Measurements from ENCODE around the gene SUSD5. TPM values are rescaled to one million over a fixed set of nuclear protein-coding genes. Genes with fewer than 3 reads are reported as not detected.

The SUSD5 gene
- not detected for total RNA-seq

DNA sequence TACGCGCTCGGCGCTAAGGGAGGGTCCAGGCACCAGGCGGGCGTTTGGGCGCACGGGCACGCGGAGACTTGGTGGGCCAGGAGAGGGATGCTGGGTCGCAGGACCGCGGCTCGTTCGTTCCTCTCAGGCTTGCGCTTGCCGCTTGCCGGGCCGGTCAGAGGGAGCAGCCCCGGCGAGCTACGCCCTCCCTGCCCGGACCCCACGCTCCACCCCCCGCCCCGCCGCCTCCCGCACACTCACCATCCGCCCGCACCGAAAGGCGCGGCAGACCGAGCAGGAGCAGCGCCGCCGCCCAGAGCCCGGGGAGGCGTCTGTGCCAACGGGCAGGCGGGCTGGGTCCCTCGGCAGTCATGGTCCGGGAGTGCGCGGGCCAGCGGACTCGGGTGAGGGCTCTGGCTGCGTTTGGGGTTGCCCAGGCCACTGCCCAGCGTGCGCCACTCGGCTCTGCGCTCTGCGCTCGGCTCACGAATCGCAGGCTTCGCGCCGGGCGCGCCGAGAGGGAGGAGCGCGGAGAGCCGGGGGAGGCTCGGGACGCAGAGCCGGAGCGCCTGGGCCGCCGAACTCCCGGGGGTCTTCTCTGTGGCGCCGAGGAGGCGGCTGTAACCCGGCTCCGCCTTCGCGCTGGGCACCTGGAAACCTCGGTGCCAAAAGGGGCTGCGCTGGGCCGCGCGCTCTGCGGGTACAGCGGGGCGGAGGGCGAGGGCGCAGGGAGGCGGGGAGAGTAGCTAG lies at the start of gene SUSD5:
SUSD5 (minus strand) TSS at position 365 of the 729 bp plus-strand sequence; CDS start at position 352, 13 bp downstream.
- peaks cover 34% of the 10 kb centered on the region for H3K27me3 Mint-ChIP-seq
- peaks cover 4% of the 10 kb centered on the region for H3K4me1 Mint-ChIP-seq (ENCODE audit: low read depth)
- intact Hi-C loops (cut with micrococcal nuclease) = no loop called here
- no peaks in the 10 kb centered on the region for H3K9me3 Mint-ChIP-seq
- H3K36me3 Mint-ChIP-seq (ENCODE audit: low read depth) = no peaks in the 10 kb centered on the region
- ChIA-PET POLR2A (no interaction called here), CTCF (interaction anchor here (1.1 to 1.5 kb wide), 2 partner anchors 87 to 154 kb away, joined by 3 to 4 read pairs; no protein-coding TSS in a partner anchor)
- TF ChIP-seq, protein P1, sequence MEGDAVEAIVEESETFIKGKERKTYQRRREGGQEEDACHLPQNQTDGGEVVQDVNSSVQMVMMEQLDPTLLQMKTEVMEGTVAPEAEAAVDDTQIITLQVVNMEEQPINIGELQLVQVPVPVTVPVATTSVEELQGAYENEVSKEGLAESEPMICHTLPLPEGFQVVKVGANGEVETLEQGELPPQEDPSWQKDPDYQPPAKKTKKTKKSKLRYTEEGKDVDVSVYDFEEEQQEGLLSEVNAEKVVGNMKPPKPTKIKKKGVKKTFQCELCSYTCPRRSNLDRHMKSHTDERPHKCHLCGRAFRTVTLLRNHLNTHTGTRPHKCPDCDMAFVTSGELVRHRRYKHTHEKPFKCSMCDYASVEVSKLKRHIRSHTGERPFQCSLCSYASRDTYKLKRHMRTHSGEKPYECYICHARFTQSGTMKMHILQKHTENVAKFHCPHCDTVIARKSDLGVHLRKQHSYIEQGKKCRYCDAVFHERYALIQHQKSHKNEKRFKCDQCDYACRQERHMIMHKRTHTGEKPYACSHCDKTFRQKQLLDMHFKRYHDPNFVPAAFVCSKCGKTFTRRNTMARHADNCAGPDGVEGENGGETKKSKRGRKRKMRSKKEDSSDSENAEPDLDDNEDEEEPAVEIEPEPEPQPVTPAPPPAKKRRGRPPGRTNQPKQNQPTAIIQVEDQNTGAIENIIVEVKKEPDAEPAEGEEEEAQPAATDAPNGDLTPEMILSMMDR (IDR thresholded peaks at IDR 0.05) = no peak
- no peak within 1 kb of the TSS for H3K27ac Mint-ChIP-seq
- ATAC-seq (no peak), DNase-seq (no peak)
- H3K4me3 Mint-ChIP-seq = no peak within 1 kb of the TSS

- Mint-ChIP-seq H3K36me3 (ENCODE audit: low read depth) (no peaks in the 10 kb centered on the region), H3K4me3 (no peak overlapping the region), H3K27ac (no peak overlapping the region), H3K9me3 (no peaks in the 10 kb centered on the region), H3K27me3 (peaks cover 6% of the 10 kb centered on the region), H3K4me1 (ENCODE audit: low read depth) (no peaks in the 10 kb centered on the region)
- CTCF ChIA-PET = no interaction called here
- ATAC-seq (no peak), DNase-seq (no peak)
- POLR2A ChIA-PET = no interaction called here
- intact Hi-C loops (cut with micrococcal nuclease) = no loop called here
- TF ChIP-seq, protein P1 (IDR thresholded peaks at IDR 0.05) = no peak
Observed at GRCh38 chr3:33260104-33260503, 41.5 kb upstream of the SUSD5 start.

GRCh38 chr3:33256249-33256648 lies 37.6 kb upstream of the SUSD5 start:
- H3K4me3 Mint-ChIP-seq = no peak overlapping the region
- CTCF ChIA-PET = interaction anchor here (1.1 kb wide), 1 partner anchor 125 kb away, joined by 3 read pairs; no protein-coding TSS in a partner anchor
- no peaks in the 10 kb centered on the region for H3K4me1 Mint-ChIP-seq (ENCODE audit: low read depth)
- ATAC-seq (no peak), DNase-seq (no peak)
- intact Hi-C loops (cut with micrococcal nuclease) = no loop called here
- no peaks in the 10 kb centered on the region for H3K36me3 Mint-ChIP-seq (ENCODE audit: low read depth)
- TF ChIP-seq, protein P1 (IDR thresholded peaks at IDR 0.05) = no peak
- no peaks in the 10 kb centered on the region for H3K9me3 Mint-ChIP-seq
- peaks cover 13% of the 10 kb centered on the region for H3K27me3 Mint-ChIP-seq
- no peak overlapping the region for H3K27ac Mint-ChIP-seq
- POLR2A ChIA-PET = no interaction called here

GRCh38 chr3:33250712-33251111 lies 32.1 kb upstream of the SUSD5 start:
- no peak for DNase-seq
- TF ChIP-seq, protein P1 (IDR thresholded peaks at IDR 0.05) = no peak
- peaks cover 24% of the 10 kb centered on the region for H3K27me3 Mint-ChIP-seq
- H3K9me3 Mint-ChIP-seq = no peaks in the 10 kb centered on the region
- no peak for ATAC-seq
- H3K4me1 Mint-ChIP-seq (ENCODE audit: low read depth) = no peaks in the 10 kb centered on the region
- POLR2A ChIA-PET = no interaction called here
- CTCF ChIA-PET = interaction anchor here (0.9 to 1.6 kb wide), 3 partner anchors 16 to 119 kb away, joined by 3 to 4 read pairs (median 4); no protein-coding TSS in a partner anchor
- intact Hi-C loops (cut with micrococcal nuclease) = no loop called here
- H3K36me3 Mint-ChIP-seq (ENCODE audit: low read depth) = no peaks in the 10 kb centered on the region
- no peak overlapping the region for H3K4me3 Mint-ChIP-seq
- no peak overlapping the region for H3K27ac Mint-ChIP-seq

GRCh38 chr3:33246786-33247185 lies 28.2 kb upstream of the SUSD5 start:
- DNase-seq (no peak), ATAC-seq (no peak)
- H3K27me3 Mint-ChIP-seq = peaks cover 17% of the 10 kb centered on the region
- no peaks in the 10 kb centered on the region for H3K9me3 Mint-ChIP-seq
- H3K4me1 Mint-ChIP-seq (ENCODE audit: low read depth) = no peaks in the 10 kb centered on the region
- TF ChIP-seq, protein P1 (IDR thresholded peaks at IDR 0.05) = no peak
- H3K27ac Mint-ChIP-seq = no peak overlapping the region
- CTCF ChIA-PET = no interaction called here
- no peak overlapping the region for H3K4me3 Mint-ChIP-seq
- intact Hi-C loops (cut with micrococcal nuclease) = no loop called here
- POLR2A ChIA-PET = no interaction called here
- no peaks in the 10 kb centered on the region for H3K36me3 Mint-ChIP-seq (ENCODE audit: low read depth)

Data from activated CD8-positive, alpha-beta T cell treated with anti-CD3 and anti-CD28 coated beads for 36 hours (primary cell).